ENCODE results near the gene LRRK1.

DNA sequence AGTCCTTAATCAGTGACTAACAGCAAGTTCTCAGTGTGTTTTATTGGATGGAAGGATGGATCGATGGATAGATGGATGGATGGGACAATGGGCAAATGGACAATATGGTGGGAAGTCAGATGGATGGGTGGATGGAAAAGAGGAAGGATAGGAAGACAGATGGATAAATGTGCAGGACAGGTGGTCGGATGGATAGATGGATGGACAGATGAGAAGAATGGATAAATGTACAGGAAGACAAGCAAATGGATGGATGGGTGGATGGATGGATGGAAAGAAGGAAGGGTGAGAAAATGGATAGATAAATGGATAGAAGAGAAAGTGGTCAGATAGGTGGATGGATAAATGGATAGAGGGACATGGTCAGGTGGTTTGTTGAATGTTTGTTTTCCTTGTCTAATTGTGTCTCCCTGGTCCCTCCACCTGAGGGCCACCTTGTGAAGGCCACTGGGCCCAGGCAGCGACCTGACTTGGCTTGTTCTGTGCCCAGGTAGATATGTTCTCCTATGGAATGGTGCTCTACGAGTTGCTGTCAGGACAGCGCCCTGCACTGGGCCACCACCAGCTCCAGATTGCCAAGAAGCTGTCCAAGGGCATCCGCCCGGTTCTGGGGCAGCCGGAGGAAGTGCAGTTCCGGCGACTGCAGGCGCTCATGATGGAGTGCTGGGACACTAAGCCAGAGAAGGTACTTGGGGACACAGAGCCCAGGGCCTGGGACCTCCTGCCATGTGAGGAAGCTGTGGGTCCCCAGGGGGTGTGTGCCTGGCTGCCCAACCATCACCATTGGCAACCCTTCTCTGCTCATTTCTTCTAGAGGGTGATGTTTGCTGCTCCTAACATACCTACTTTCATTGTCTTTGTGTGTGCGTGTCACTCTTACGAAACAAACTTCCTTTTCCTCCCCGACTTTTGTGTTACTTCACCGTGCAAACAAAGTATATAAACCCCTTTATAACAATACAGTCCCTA lies 137.5 kb downstream of the LRRK1 start:
- TF ChIP-seq CTCF (conservative IDR thresholded peaks at IDR 0.05 in 1 of 2, IDR thresholded peaks at IDR 0.05 in 1 of 2; ENCODE audit: extremely low read depth in 1 of 2, insufficient read depth in 1 of 2, low read depth in 1 of 2, low read length in 2 of 2) (no peak), EZH2 (IDR thresholded peaks at IDR 0.05; ENCODE audit: borderline replicate concordance, low read length) (no peak)

Data from mammary epithelial cell (primary cell).